ENCODE results near the gene OR2F2.
A peak's percentile ranks its signal among the peaks of the same experiment; 100 is the strongest.

OR2F2 gene

DNA sequence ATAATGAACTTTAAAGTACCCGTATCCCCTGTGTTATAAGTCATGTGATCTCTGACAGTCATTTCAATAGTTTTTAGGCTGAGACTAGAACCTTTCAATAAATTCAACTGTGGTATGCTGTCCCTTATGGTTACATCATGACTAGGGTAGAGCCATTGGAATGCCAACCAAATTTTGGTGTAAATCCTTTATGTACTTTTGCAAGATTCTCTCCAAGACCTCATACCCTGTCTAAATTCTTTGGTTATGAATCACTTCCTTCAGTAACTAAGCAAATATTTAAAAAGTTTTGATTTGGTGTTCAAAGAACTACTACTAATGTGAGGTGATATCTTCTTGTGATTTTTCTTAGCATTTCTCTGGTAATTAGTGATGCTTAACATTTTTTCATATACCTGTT, 44.3 kb downstream of the OR2F2 start:
- peak; percentile 81 for DNase-seq (ENCODE audit: low read depth)

GRCh38 chr7:143979998-143980397, 45.0 kb downstream of the OR2F2 start:
- DNase-seq (ENCODE audit: low read depth): peak; percentile 38

DNA sequence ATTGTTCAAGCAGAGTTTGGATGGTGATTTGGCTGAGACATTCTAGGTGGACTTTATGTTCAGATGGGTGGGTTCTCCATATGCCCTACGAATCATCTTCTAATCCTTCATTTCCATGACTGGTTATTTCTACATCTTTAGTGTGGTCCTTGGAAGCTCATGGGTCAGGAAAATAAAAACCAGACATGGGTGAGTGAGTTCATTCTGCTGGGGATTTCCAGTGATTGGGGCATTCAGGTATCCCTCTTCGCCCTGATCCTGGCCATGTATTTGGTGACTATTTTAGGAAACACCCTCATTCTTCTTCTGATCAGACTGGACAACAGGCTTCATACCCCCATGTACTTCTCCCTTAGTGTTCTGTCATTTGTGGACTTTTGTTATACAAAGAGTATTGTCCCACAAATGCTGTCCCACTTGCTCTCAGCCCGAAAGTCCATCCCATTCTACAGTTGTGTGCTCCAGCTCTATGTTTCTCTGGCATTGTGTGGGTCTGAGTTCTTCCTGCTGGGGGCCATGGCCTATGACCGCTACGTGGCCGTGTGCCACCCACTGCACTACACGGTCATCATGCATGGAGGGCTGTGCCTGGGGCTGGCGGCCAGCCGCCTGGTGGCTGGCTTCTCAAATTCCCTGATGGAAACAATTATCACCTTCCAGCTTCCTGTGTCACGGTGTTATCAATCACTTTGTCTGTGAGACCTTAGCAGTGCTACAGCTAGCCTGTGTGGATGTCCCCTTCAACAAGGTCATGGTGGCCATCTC, 45.9 kb downstream of the OR2F2 start:
- no peak for DNase-seq (ENCODE audit: low read depth)

- no peak for DNase-seq (ENCODE audit: low read depth)
These were observed 48.9 kb downstream of the OR2F2 start for GRCh38 chr7:143983960-143984359.

All from iris pigment epithelial cell (primary cell).